Transverse colon (tissue), 3 donors: ENCODE data around the gene SIRT5.

Experiments used
- CTCF ChIP-seq, 5 experiments: fragments of 200-600 bp in 3 of 5; fragments of 450-650 bp in 2 of 5; sonication (generic) in 3 of 5; IDR thresholded peaks; 1 replicate in 2 of 5; 2 replicates in 3 of 5; pipeline ENCODE4 v1.5.1; 2016 to 2017; ENCODE audit warnings: antibody characterized with exemption in 5 of 5, inconsistent platforms in 3 of 5, mild to moderate bottlenecking in 2 of 5, moderate library complexity in 1 of 5
- POLR2A ChIP-seq: fragments of 450-650 bp; IDR thresholded peaks from one replicate; pipeline ENCODE4 v1.6.1; 2016; ENCODE audit warnings: antibody characterized with exemption, mild to moderate bottlenecking, moderate library complexity

- TF ChIP-seq POLR2A (no peak), CTCF (IDR thresholded peaks at IDR 0.05) (no peak)
Measured at GRCh38 chr6:13605634-13606033, 31.2 kb downstream of the SIRT5 start.
